Mesenchymal stem cell (in vitro differentiated cells and primary cell): ENCODE results near the gene TRAF3.

Source experiments
- DNase-seq: peaks from one replicate; pipeline ENCODE4 v3.0.0-alpha.2; 2013
- H2AFZ ChIP-seq: one replicate; pipeline ENCODE4 v1.6.1; 2013; ENCODE audit warnings: low read depth, mild to moderate bottlenecking, control low read depth, inconsistent platforms, low read length, moderate library complexity
- H2AK5ac ChIP-seq: 2 replicates; pipeline ENCODE4 v1.6.1; 2013; ENCODE audit warnings: low read length, moderate library complexity, mild to moderate bottlenecking, inconsistent platforms; ENCODE audit not compliant: severe bottlenecking
- H2BK120ac ChIP-seq: one replicate; pipeline ENCODE4 v1.6.1; 2013; ENCODE audit warnings: low read depth, mild to moderate bottlenecking, inconsistent platforms, low read length, moderate library complexity
- H2BK12ac ChIP-seq, 2 experiments: one replicate each; pipeline ENCODE4 v1.6.1; 2013; ENCODE audit warnings: inconsistent platforms in 2 of 2, low read length in 2 of 2, mild to moderate bottlenecking in 2 of 2, moderate library complexity in 2 of 2, control low read depth in 1 of 2
- H2BK15ac ChIP-seq: one replicate; pipeline ENCODE4 v1.6.1; 2013; ENCODE audit warnings: mild to moderate bottlenecking, low read depth, inconsistent platforms; ENCODE audit not compliant: poor library complexity, severe bottlenecking
- H2BK5ac ChIP-seq: 2 replicates; pipeline ENCODE4 v1.6.1; 2013; ENCODE audit warnings: low read depth, mild to moderate bottlenecking, low read length, control low read depth, inconsistent platforms; ENCODE audit not compliant: poor library complexity, severe bottlenecking
- H3K14ac ChIP-seq, 2 experiments: one replicate each; pipeline ENCODE4 v1.6.1; 2013; ENCODE audit warnings: inconsistent platforms in 2 of 2, low read length in 2 of 2, control low read depth in 1 of 2, mild to moderate bottlenecking in 1 of 2, moderate library complexity in 1 of 2
- H3K18ac ChIP-seq, 2 experiments: one replicate each; pipeline ENCODE4 v1.6.1; 2013; ENCODE audit warnings: inconsistent platforms in 2 of 2, low read length in 2 of 2, control low read depth in 1 of 2, low read depth in 1 of 2, mild to moderate bottlenecking in 1 of 2
- H3K23ac ChIP-seq, 2 experiments: one replicate each; pipeline ENCODE4 v1.6.1; 2013; ENCODE audit warnings: inconsistent platforms in 2 of 2, low read length in 2 of 2, mild to moderate bottlenecking in 2 of 2, moderate library complexity in 2 of 2, control low read depth in 1 of 2
- H3K27ac ChIP-seq: 2 replicates; pipeline ENCODE4 v1.5.1; 2013; ENCODE audit warnings: mild to moderate bottlenecking, moderate library complexity, low read length, control low read depth, inconsistent platforms; ENCODE audit not compliant: poor library complexity, severe bottlenecking
- H3K27me3 ChIP-seq, 2 experiments: 2 replicates each; pipeline versions ENCODE4 v1.6.1 to v1.7.0; 2013; ENCODE audit warnings: low read length in 2 of 2, mild to moderate bottlenecking in 2 of 2, moderate library complexity in 2 of 2, control low read depth in 1 of 2, inconsistent platforms in 1 of 2; ENCODE audit not compliant: control insufficient read depth in 1 of 2, insufficient read depth in 1 of 2
- H3K36me3 ChIP-seq, 2 experiments: 2 replicates each; pipeline versions ENCODE4 v1.6.1 to v1.7.0; 2013; ENCODE audit warnings: low read length in 2 of 2, control low read depth in 1 of 2, inconsistent platforms in 1 of 2, low read depth in 1 of 2, mild to moderate bottlenecking in 1 of 2; ENCODE audit not compliant: insufficient read depth in 2 of 2, control insufficient read depth in 1 of 2
- H3K4ac ChIP-seq, 2 experiments: one replicate each; pipeline ENCODE4 v1.6.1; 2013; ENCODE audit warnings: inconsistent platforms in 2 of 2, low read length in 2 of 2, mild to moderate bottlenecking in 2 of 2, moderate library complexity in 2 of 2, control low read depth in 1 of 2, low read depth in 1 of 2
- H3K4me1 ChIP-seq: 2 replicates; pipeline ENCODE4 v1.6.1; 2013; ENCODE audit warnings: low read depth, low read length, control low read depth; ENCODE audit not compliant: control insufficient read depth, insufficient read depth
- H3K4me2 ChIP-seq: 2 replicates; pipeline ENCODE4 v1.6.1; 2013; ENCODE audit warnings: low read length, mild to moderate bottlenecking, inconsistent platforms; ENCODE audit not compliant: poor library complexity, severe bottlenecking
- H3K4me3 ChIP-seq, 2 experiments: 2 replicates each; pipeline versions ENCODE4 v1.5.1 to v1.7.0; 2013; ENCODE audit warnings: low read length in 2 of 2, mild to moderate bottlenecking in 2 of 2, control low read depth in 1 of 2, low read depth in 1 of 2; ENCODE audit not compliant: insufficient read depth in 1 of 2
- H3K79me1 ChIP-seq: replicated peaks from 2 replicates; pipeline ENCODE4 v1.6.1; 2013; ENCODE audit warnings: mild to moderate bottlenecking, control low read depth, low read length, inconsistent platforms; ENCODE audit not compliant: poor library complexity, severe bottlenecking
- H3K9ac ChIP-seq: 2 replicates; pipeline ENCODE4 v1.7.0; 2013; ENCODE audit warnings: mild to moderate bottlenecking, low read length, moderate library complexity
- H3K9me3 ChIP-seq: 2 replicates; pipeline ENCODE4 v1.7.0; 2013; ENCODE audit warnings: mild to moderate bottlenecking, low read length; ENCODE audit not compliant: control insufficient read depth
- H4K8ac ChIP-seq: one replicate; pipeline ENCODE4 v1.6.1; 2013; ENCODE audit warnings: inconsistent platforms, mild to moderate bottlenecking, low read length, moderate library complexity
- H4K91ac ChIP-seq: one replicate; pipeline ENCODE4 v1.6.1; 2013; ENCODE audit warnings: mild to moderate bottlenecking, low read length, inconsistent platforms
- WGBS: methylation state at CpG from one replicate; pipeline ENCODE4 v1.1.7; 2013; ENCODE audit warnings: mixed read lengths; 5-methylcytosine and 5-hydroxymethylcytosine counted together

Gene TRAF3

DNA sequence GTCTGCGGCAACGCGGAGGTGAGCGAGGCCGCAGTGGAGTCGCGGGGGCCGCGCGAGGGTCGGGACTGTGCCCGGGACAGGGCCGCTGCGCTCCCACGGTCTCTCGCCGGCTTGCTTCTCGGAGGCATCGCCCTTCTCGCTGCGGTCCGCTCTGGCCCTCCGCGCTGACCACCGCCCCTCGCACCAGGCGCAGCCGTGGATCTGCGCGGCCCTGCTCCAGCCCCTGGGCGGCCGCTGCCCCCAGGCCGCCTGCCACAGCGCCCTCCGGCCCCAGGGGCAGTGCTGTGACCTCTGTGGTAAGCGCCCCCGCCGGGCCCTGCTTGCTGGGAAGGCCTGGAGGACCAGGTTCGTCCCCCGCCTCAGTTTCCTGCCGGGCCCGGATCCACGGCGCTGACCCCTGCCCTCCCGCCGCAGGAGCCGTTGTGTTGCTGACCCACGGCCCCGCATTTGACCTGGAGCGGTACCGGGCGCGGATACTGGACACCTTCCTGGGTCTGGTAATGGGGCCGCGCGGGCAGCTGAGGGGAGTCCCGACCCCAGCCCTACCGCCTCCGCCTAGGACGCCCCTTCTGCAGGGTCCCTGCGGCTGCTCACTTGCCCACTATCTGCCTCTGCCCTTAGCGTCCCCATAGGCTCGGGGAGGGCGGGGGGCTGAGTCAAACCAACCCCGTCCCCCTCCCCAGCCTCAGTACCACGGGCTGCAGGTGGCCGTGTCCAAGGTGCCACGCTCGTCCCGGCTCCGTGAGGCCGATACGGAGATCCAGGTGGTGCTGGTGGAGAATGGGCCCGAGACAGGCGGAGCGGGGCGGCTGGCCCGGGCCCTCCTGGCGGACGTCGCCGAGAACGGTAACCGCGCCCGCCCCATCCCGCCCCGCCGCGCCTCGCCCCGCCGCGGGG is 152.2 kb downstream of the TRAF3 start:
- Histone ChIP-seq H3K18ac (peak overlapping the region in 1 of 2 experiments; percentile 58), H2BK15ac (no peak overlapping the region), H3K36me3 (peaks cover 27 to 38% of the 10 kb centered on the region in 2 experiments), H4K91ac (peak overlapping the region; percentile 41), H3K4me1 (peaks cover 39% of the 10 kb centered on the region), H3K4ac (no peak overlapping the region), H3K27me3 (peaks cover 8 to 52% of the 10 kb centered on the region in 2 experiments), H2AFZ (no peak overlapping the region), H2AK5ac (no peak overlapping the region), H2BK5ac (no peak overlapping the region), H3K9ac (no peak overlapping the region), H3K79me1 (no peaks in the 10 kb centered on the region), H3K14ac (peak overlapping the region in 1 of 2 experiments; percentile 53), H3K27ac (no peak overlapping the region), H4K8ac (peak overlapping the region; percentile 50), H2BK120ac (no peak overlapping the region), H3K23ac (peak overlapping the region; percentile 54 to 60), H2BK12ac (peak overlapping the region in 1 of 2 experiments; percentile 22), H3K4me3 (peak overlapping the region in 1 of 2 experiments; percentile 52), H3K9me3 (no peaks in the 10 kb centered on the region), H3K4me2 (peak overlapping the region; percentile 63)
- WGBS, result 5% methylated on average over 61 of the region's 94 CpGs
- no peak for DNase-seq

DNA sequence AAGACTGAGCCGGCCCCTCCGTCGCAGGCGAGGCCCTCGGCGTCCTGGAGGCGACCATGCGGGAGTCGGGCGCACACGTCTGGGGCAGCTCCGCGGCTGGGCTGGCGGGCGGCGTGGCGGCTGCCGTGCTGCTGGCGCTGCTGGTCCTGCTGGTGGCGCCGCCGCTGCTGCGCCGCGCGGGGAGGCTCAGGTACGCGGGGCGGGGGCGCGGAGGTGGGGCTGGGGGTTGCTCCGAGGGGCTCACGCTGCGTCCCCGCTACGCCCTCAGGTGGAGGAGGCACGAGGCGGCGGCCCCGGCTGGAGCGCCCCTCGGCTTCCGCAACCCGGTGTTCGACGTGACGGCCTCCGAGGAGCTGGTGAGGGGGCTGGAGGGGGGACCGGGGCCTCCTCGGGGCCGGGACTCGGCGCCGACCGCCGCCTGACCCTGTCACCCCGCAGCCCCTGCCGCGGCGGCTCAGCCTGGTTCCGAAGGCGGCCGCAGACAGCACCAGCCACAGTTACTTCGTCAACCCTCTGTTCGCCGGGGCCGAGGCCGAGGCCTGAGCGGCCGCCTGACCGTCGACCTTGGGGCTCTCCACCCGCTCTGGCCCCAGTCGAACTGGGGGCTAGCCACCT is 153.0 kb downstream of the TRAF3 start:
- no peak overlapping the region for H4K8ac ChIP-seq
- no peak overlapping the region for H3K14ac ChIP-seq
- peak overlapping the region; percentile 63 for H3K4me2 ChIP-seq
- DNase-seq, result no peak
- no peaks in the 10 kb centered on the region for H3K79me1 ChIP-seq
- no peak overlapping the region for H2BK15ac ChIP-seq
- H3K9me3 ChIP-seq, result no peaks in the 10 kb centered on the region
- peaks cover 30 to 39% of the 10 kb centered on the region in 2 experiments for H3K36me3 ChIP-seq
- no peak overlapping the region for H2AFZ ChIP-seq
- H2BK5ac ChIP-seq, result no peak overlapping the region
- peaks cover 8 to 45% of the 10 kb centered on the region in 2 experiments for H3K27me3 ChIP-seq
- no peak overlapping the region for H3K4ac ChIP-seq
- WGBS, result 15% methylated on average over 30 of the region's 74 CpGs
- no peak overlapping the region for H2BK12ac ChIP-seq
- no peak overlapping the region for H3K23ac ChIP-seq
- H3K4me1 ChIP-seq, result peaks cover 39% of the 10 kb centered on the region
- H3K9ac ChIP-seq, result no peak overlapping the region
- no peak overlapping the region for H3K27ac ChIP-seq
- H2BK120ac ChIP-seq, result no peak overlapping the region
- H3K18ac ChIP-seq, result peak overlapping the region; percentile 9 to 13
- no peak overlapping the region for H3K4me3 ChIP-seq
- peak overlapping the region; percentile 53 for H4K91ac ChIP-seq
- H2AK5ac ChIP-seq, result no peak overlapping the region

DNA sequence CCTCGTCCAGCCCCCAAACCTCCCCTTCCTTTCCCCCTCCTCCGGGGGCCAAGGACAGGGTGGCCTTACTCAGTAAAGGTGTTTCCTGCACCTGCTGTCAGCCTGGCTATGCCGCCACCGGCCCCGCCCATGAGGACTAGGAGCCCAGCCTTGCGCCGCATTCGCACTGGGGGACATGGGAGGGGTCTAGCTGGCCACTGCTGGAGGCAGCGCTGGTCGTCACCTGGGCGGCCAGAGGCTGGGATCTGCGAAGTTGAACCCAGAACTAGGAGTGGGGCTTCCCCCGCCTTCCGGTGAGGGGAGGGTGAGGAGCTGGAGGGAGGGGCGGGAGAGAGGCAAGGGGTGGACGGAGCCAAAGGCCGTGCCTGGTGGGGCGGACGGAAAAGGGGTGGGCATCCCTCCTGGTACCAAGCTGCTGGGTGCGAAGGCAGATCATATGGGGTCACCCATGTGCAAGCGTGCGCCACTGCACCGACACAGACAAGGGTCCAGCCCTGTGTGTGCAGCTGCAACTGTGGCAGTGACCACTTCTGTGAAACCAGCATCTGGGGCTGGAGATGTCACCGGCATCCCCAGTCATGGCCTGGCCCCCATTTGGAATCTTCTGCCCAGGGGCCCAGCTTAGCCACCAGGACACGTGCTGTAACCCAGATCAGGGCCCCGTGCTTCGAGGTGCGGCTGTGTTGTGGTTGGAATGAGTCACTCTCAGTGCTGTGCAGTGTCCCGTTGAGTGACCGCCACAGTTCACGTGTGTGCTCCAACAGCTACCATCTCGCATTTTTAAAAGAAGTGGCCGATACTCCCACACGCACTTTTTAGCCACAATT is 153.7 kb downstream of the TRAF3 start:
- Histone ChIP-seq H3K4ac (no peak overlapping the region), H4K8ac (no peak overlapping the region), H3K23ac (no peak overlapping the region), H3K4me2 (no peak overlapping the region), H2BK15ac (no peak overlapping the region), H2BK5ac (no peak overlapping the region), H4K91ac (peak overlapping the region; percentile 53), H2BK12ac (no peak overlapping the region), H3K14ac (no peak overlapping the region), H3K36me3 (peaks cover 34 to 39% of the 10 kb centered on the region in 2 experiments), H3K79me1 (no peaks in the 10 kb centered on the region), H3K27ac (no peak overlapping the region), H3K4me1 (peaks cover 39% of the 10 kb centered on the region), H2BK120ac (no peak overlapping the region), H3K9ac (no peak overlapping the region), H3K18ac (peak overlapping the region in 1 of 2 experiments; percentile 9), H3K27me3 (peaks cover 8 to 38% of the 10 kb centered on the region in 2 experiments), H3K4me3 (no peak overlapping the region), H3K9me3 (no peaks in the 10 kb centered on the region), H2AK5ac (no peak overlapping the region), H2AFZ (no peak overlapping the region)
- WGBS, result 56% methylated on average over 34 of the region's 34 CpGs
- DNase-seq, result peak; percentile 71
